ENCODE data around the gene APOO. TPM values are rescaled to one million over a fixed set of nuclear protein-coding genes. Genes with fewer than 3 reads are reported as not detected.

Gene APOO
- total RNA-seq, result 7.9 and 9.6 TPM in 2 replicates

GRCh38 chrX:23907498-23908218 lies at the start of gene APOO, which contains the start of gene CXorf58:
APOO (minus strand) TSS chrX:23907938; CDS start chrX:23907702, 236 bp downstream.
CXorf58 (plus strand) TSS chrX:23908006; CDS start chrX:23910303, 2,297 bp downstream.

Other genes with a start within 250 kb of the APOO start
- gene PRDX4, start 240.4 kb downstream of the APOO start, total RNA-seq, result 237 and 304 TPM in 2 replicates
- gene ACOT9, start 164.7 kb downstream of the APOO start, total RNA-seq, result 48.2 and 51.1 TPM in 2 replicates
- gene SAT1, start 124.8 kb downstream of the APOO start, total RNA-seq, result 139 and 182 TPM in 2 replicates
- 0.06 TPM in 1 of 2 replicates, not detected in the other for gene CXorf58, start 68 bp upstream of the APOO start, total RNA-seq
- 7.8 and 9.5 TPM in 2 replicates for gene KLHL15, start 119.2 kb upstream of the APOO start, total RNA-seq
- 195 and 202 TPM in 2 replicates for gene EIF2S3, start 147.0 kb upstream of the APOO start, total RNA-seq
- 33.7 and 38.4 TPM in 2 replicates for gene ZFX, start 241.8 kb upstream of the APOO start, total RNA-seq

All from aortic smooth muscle cell (primary cell).